NCI-H774 (cell line): ENCODE results near the gene OR52D1.

ENCODE experiments used
- DNase-seq: peaks from one replicate; lab custom pipeline; 2025; lab: John Stamatoyannopoulos, UW

The OR52D1 gene

DNA sequence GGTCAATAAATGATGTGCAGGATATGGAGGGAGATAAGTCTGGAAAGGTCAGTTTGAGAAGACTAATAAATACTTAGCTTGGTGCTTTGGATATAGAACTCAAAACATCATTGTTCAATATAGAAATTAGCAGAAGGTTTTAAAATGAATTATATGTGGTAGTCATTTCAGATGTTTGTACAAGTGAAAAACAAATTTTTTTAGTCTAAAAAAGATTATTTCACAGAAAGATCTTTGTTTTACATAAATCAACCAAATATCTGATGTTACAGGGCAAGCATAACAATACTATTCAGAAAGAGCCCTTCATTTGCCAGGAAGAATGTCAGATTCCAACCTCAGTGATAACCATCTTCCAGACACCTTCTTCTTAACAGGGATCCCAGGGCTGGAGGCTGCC lies at the start of gene OR52D1:
TSS of gene OR52D1 (plus strand) at position 301 of the 400 bp plus-strand sequence. CDS start at position 323, 22 bp downstream.
- DNase-seq, result no peak

DNA sequence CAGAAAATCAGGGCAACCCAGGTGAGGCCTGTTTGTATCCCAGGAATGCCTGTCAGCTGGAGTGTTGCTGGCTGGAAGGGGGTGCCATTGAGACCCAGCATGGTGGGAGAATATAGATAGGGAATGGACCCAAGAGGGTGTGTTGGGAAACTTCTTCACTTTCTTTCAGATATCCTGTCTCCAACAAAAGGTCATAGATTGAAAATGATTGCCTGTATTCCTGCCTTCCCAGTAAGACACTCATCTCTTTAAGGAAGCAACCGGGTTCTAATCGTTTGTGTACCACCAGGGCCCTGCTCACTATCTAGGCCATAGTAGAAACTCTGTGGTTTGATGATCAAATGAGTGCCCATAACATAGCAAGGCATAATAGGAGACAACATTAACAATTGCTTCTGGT lies 47.1 kb upstream of the OR52D1 start, which contains the start of gene OR51I1:
TSS of gene OR51I1 (minus strand) at position 101 of the 400 bp plus-strand sequence. CDS start at position 101, 0 bp downstream.
- no peak for DNase-seq

DNA sequence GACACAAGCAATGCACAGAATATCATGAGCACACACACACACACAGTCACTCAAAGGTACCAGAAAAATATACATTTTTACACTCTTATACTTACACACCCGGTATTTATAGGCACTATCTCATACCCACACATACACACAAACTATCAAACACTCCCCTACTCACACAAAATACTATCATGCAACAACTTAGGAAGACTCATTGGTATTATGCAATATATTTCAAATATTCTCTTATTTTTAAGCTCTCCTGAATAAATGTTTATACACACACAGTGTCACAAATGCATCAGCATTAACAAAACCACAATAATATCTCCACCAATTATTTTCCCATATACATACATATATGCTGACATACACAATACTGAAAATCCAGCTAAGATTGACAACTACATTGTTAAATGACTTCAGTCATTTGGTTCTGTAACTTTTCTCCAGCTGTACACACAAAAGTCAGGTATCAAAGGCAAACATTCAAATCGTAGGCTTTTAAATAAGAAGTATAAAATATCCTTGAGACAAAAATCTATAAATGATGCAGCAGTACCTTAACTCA lies 44.6 kb upstream of the OR52D1 start:
- DNase-seq, result no peak

DNA sequence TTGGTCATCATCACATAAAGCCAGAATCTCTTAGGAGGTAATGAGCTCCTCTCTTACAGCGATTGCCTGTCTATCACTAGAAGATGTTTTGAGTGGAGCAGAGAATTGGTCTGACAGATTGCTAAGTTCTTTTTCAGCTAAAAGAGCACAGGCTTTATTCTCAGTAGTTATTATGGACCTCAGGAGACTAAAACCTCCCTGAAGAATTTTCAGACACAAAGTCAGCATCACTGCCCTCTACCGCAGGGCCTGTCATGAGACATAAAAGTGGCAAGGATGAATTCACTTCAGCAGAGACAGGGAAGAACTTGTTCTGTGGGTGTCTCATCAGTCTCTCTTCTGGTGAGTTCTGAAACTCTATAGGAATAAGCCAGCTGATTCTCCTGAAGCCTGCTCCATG lies 39.5 kb upstream of the OR52D1 start, which contains the start of gene OR51I2:
TSS of gene OR51I2 (plus strand) at position 301 of the 400 bp plus-strand sequence. CDS start 4,166 bp downstream, outside the sequence.
- no peak for DNase-seq

DNA sequence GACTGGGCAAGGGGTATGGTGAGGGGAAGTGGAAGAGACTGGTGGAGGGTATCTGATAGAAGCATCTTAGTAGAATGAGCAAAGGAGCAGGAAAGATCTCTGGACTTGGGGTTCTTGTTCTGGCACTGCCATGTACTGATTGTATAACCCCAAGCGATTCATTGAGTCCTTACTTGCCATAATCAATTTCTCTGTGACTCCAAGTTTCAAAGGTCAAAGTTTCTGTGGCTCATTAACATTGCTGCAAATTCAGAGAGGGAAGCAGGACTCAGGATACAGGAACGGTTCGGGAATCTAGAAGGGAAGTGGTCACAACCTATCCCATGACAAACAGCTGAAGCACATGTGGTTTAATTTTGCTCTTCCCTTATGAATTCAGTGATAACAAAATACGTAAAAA lies 39.1 kb upstream of the OR52D1 start:
- DNase-seq, result no peak

DNA sequence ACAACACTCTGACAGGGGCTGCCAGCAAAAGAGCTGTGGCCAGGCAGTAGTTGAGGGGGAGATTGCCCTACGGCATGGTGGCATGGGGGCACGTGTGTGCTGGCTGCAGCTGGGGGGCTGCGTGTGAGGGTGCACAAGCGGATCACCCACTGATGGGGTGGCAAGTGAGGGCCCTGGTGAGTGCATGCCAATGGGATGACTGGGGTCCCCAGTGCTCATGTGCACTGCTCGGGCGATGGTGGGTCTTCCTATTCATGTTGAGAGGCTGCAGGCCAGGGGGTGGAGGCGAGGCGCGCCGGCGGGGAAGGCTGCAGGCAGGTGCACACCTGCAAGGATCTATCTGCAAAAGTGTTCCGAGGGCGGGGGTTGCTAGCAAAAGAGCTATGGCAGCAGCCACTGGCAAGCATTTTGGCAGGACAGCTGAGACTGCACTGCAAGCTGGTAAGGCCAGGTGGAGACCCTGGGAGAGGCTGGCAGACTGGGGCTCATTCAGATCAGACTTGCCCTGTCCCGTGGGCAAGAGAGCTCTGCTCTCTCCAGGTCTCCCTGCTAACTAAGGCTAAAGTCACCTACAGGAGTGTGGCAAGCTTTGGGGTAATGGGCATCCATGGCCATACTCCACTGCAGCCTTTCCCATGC lies 27.4 kb upstream of the OR52D1 start:
- no peak for DNase-seq

DNA sequence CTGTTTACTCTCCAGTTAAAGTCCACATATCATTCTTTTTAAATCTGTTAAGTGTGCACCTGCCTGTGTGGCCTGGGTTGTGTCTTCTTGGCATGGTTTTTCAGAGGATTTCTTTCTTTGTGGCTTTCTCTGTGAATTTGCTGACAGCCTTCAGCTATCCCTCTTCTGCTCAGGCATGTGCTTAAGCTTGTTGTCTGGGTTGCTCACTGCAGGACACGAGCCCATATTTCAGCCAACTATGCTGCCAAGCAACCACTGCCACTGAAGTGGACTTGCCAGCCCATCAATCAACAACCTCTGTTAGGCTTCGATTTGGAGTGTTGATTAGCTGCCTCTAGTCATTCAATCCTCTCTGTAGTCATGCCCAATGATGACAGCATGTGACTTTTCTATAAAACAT lies 21.0 kb upstream of the OR52D1 start:
- DNase-seq, result peak; percentile 14

DNA sequence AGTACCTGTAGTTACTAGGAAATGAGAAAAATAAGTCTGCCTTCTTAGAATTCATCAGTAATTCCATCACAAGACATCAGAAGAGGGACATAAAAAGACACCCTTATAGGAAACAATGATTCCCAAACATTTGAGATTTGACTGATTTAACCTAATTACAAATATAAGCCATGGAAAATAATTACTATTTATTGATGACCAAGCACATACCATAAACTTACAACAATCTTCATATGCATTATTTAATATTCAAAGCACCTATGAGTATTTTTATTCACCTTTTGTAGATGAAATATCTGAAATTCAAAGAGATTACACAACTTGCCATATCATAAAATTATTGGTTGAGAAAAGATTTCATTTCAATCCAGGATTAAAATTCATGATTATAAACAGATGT lies 14.6 kb upstream of the OR52D1 start:
- DNase-seq, result no peak

DNA sequence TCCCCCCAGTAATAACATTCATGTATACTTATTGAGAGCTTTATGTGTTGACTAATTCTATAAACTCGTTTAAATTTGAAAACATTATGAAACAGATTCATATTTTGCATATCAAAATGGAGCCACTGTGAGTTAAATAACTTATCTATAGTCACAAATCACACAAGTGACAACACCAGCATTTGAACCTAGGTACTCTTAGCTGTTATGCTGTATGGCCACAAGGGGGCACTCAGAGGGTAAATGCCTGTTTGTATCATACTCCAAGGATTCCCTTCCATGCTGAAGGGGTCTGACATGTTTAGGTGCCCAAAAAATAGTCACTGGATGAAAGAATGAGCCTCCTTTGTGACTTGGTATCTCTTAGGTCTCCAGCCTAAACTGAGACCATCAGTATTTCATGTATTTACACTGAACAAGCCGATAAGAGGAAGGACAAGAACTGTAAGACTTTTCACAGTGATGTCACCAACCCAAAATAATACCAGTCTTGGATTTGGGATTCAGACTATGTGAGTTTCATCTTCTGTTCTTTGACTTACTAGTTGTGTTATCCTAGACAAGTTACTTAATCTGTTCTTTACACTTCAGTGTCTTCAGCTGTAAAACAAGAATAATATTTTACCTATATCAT lies 12.2 kb upstream of the OR52D1 start:
- DNase-seq, result peak; percentile 14

DNA sequence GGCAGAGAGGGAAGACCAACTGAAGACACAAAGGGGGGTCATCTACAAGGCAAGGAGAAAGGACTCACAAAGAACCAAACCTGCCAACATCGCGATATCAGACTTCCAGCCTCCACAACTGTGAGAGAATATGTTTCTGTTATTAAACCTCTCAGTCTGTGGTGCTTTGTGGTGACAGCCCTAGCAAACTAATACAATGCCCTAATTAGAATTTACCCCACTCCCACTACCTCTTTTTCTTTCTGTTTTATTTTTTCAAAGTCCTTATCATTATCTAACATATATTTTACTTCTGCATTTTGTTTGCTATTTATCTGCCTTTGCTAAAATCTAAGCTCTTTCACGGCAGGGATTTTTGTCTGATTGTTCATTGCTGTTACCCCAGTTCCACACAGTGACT lies 2.5 kb upstream of the OR52D1 start:
- no peak for DNase-seq

DNA sequence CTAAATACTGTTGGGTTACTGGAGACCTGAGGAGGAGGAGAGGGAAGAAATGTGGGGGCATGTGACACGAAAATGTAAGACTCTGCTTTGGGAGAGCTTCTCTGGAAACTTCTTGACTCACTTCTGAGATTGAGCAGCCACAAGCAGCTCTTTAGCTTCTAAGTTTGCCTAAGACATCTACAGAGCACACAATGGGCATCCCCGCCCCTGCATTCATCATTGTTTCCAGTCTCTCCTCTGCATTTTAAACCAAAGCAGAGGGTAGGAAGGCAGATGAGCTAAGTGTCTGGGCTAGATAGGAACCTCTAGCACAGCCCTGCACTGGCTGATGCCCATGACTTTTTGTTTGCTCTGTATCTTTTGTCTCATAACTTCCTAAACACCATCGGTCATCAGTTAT lies 2.1 kb upstream of the OR52D1 start:
- no peak for DNase-seq

DNA sequence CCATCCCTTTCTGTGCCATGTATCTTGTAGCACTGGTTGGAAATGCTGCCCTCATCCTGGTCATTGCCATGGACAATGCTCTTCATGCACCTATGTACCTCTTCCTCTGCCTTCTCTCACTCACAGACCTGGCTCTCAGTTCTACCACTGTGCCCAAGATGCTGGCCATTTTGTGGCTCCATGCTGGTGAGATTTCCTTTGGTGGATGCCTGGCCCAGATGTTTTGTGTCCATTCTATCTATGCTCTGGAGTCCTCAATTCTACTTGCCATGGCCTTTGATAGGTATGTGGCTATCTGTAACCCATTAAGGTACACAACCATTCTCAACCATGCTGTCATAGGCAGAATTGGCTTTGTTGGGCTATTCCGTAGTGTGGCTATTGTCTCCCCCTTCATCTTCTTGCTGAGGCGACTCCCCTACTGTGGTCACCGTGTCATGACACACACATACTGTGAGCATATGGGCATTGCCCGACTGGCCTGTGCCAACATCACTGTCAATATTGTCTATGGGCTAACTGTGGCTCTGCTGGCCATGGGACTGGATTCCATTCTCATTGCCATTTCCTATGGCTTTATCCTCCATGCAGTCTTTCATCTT lies 414 bp downstream of the OR52D1 start:
- no peak for DNase-seq

DNA sequence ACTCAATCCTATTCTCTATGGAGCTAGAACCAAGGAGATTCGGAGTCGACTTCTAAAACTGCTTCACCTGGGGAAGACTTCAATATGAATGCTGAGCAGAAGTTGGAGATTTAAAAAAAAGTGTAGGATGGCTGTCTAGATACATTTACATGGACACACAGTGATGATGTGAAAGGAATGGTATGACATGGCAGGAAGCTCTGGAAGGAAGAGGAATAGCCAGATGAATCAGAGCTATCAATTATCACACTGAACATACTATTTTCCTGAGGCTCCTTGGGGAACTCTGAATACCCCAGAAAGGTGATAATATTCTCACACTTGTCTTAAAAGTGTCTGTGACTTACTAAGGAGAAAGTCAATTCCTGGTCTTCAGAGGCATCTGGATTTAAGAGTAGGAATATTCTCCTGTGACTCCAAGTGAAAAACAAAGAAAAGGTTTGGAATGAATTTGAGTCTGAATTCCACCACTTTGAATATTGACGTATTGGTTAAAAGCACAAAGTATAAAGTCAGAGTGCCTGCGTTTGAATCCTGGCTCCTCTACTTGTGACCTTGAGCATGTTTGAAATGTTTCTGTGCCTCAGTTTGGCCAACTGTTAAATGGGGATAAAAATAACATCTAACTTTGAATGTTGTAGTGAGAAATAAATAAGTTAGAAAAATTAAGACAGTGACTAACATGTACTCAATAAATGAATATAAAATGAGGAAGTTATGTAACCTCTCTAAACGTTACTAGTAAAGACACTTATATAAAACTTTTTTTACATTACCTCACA lies 1.3 kb downstream of the OR52D1 start:
- DNase-seq, result no peak

DNA sequence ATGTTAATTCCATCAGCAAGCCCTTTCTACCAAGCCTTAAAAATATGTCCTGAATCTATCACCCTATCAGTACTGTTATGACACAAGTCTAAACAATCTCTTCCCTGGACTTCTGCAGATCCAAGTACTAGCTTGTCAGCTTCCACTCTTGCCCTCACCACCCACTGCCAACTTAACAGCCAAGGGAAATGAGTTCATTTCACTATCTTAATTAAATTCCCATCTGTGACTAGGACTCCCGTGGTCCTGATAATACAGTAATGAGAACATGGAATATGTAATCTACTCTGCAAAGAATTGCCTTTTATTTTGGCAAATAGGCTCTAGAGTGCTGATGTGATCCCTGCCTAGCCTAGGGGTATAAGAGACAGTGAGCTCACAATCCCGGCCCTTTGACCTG lies 11.2 kb downstream of the OR52D1 start:
- DNase-seq, result no peak

DNA sequence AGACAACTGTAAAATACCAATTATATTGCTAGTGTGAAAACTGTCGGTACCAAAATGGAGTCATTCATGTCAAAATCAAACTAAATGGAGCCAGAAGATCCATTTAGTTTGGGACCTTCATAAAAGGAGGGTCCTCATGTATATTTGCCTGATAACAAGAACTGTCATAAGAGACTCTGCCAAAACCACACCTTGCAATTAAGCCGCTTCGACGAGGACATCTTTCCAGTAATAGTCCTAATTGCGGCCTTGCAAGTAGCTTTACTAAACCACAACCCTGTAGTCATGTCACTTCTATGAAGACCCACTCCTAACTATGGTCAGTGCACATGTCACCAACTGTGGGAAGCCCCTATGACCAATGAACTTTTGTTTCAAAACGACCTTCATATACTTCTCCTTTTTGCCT lies 11.9 kb downstream of the OR52D1 start:
- DNase-seq, result no peak

DNA sequence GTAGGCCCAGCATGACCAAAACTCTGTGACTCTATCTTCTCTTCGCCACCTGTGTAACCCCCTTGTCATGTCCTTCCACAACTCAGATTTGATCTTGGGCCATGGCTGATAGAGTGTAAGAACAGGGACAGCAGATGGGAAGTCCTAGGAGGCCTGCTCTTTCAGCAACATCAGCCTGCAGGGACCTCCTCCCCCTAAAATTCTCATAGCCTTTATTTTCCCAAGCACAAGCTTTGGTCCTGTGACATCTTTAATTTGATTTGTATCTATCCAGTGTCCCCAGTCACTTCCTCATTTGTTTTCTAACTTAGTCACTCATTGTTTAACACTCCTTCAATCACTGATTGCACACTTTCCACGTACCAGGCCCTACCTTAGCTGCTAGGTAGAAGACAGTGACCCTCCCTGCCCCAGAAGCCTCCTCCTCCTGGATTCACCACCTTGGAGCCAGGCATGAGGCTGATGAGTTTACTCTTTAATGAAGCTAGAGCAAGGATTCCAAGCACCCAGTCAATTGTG lies 16.0 kb downstream of the OR52D1 start:
- no peak for DNase-seq

DNA sequence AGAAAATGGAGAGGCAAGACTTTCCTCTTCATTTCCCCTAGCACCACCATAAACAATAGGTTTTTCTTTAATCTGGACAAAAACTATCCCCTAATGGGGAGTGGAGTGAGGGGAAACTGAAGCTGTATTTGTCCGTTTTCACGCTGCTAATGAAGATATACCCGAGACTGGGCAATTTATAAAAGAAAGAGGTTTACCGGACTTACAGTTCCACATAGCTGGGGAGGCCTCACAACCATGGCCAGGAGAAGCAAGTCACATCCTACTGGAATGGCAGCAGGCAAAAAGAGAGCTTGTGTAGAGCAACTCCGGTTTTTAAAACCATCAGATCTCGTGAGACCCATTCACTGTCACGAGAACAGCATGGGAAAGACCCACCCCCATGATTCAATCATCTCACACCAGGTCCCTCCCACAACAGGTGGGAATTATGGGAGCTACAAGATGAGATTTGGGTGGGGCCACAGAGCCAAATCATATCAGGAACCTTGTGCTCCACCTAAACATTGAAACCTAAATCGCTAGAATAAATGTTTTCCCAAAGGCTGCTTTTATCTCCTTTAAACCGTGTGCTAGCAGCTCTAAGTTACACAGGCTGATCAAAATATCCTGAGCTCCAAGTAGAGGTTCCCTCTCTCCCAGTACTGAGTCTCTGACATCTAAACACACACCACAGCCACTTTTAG lies 17.0 kb downstream of the OR52D1 start:
- DNase-seq, result no peak

DNA sequence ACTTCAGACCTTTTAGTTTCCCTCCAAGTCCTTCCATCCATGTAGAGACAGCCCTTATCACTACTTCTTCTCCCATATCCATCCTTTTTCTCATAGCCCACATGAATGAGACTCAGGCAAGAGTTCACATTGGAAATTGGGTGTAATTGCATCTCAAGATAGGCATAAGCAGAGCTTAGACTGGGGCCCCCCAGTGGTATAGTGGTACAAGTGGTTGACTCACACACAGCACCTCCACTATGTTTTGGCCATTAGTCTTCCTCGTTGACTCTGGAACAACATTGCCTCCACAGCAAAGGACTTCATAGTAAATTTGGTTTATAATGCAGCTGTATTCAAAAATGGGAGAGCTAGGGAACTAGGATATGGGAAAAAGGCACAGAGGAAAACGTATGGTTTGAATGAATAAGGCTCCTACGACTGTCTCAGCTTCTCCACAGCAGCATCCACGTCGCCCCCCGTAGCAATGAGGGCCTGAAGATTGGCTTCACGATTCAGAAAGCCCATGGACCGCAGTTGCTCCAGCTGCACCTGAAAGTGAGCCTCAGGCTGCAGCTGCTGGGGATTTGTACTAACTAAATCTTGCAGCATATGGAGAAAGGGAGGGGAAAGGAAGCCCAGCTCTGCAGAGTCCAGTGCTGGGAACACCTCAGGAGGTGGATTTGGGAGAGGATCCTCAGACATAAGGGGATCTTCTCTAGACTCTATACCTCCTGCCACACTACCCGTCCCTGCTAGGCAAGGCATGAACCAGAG lies 18.9 kb downstream of the OR52D1 start:
- no peak for DNase-seq

DNA sequence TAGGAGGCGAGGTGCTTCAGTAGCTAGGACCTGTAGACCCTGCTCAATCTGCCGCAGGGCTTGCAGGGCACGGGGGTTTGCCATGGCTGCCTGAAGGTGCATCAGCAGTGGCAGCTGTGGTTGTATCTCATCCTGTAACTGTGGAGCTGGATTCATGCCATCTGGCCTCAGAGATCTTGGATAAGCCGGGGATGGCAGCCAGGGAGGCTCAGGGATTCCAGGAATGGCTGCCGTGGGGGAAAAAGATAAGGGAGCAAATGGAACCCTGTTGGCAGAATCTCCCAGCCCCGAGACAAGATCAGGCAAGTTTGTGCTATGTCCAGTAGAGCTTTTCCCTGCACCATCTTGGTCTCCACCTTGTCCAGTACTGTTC lies 19.4 kb downstream of the OR52D1 start:
- no peak for DNase-seq

DNA sequence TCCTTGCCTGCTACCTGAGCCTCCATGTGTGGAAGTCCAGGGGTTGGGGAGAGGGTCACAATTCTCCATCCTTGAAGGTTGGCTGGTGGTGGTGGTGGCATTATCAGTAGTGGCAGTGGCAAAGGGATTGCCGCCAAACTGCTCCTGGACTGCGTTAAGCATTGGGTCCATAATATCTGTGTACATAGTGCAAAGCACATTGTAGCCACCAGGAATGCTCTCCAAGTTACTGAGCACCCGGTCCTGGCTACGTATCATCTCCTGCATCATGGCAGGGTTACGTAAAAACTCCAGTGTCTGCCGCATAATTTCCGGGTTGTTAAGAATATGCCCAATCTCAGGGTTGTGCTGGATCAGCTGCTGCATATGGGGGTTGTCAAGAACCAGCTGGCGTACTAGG lies 20.1 kb downstream of the OR52D1 start:
- DNase-seq, result no peak

DNA sequence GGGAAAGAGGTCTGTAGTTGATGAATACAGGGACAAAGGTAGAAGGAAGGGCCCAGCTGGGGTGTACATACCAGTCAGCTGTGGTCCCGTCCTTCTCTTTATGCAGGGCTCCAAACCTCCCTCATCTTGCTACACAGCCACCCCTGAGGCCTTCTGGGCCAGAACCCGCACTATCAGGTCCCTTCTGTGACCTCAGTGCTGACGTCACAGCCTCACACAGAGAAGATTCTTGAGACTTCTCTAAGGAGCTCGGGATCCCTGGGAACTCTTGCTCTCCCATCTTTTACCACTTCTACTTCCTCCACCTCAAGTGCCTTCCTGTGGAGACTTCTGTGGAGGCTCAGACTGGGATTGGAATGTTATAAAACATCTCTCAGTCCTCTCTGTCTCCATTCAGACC lies 21.3 kb downstream of the OR52D1 start, which contains the start of gene UBQLN3:
TSS of gene UBQLN3 (minus strand) at position 155 of the 400 bp plus-strand sequence. CDS start 399 bp downstream, outside the sequence.
- no peak for DNase-seq
